HepG2 (cell line): ENCODE measurements around the gene PTPRD. TPM values are rescaled to one million over a fixed set of nuclear protein-coding genes. Genes with fewer than 3 reads are reported as not detected.

Source experiments
- ATAC-seq: fragments of 200-7000 bp; cut with Tn5 transposase; 3 replicates; pipeline ENCODE4 v1.9.1; 2020; ENCODE audit warnings: mild to moderate bottlenecking, moderate library complexity
- BruUV-seq: library from RNA; stranded (reverse); fragments of 400-500 nt; replicated peaks from 2 replicates; lab custom pipeline; 2021; lab: Mats Ljungman, UMichigan
- CTCF ChIA-PET: fragments of 300-600 bp; formaldehyde crosslinking; extraction: SDS; loops from one replicate; lab custom pipeline; 2021; ENCODE audit warnings: low total read pairs, inconsistent platforms, low intra/inter-chr PET ratio; lab: Yijun Ruan, JAX
- POLR2A ChIA-PET: fragments of 350-600 bp; sonication (Branson Sonifier 250); formaldehyde crosslinking; loops from one replicate; lab custom pipeline; 2020; ENCODE audit warnings: antibody characterized with exemption, inconsistent platforms; lab: Yijun Ruan, JAX
- DNase-seq: peaks from one replicate; pipeline ENCODE4 v3.0.0-alpha.2; 2015; ENCODE audit warnings: low spot score
- FAIRE-seq: peaks from 3 replicates; lab custom pipeline; 2011; peaks lifted over from hg19 to GRCh38; lab: Jason Lieb, UNC
- H2AFZ ChIP-seq: one replicate; pipeline ENCODE4 v1.6.1; 2011; ENCODE audit warnings: low read length, inconsistent platforms
- H3K27ac ChIP-seq: fragments of 300-600 bp; 3 replicates; pipeline ENCODE4 v1.8.0; 2011; ENCODE audit warnings: mixed run types, mild to moderate bottlenecking, mixed read lengths, low read length, inconsistent platforms; ENCODE audit not compliant: insufficient read depth; ENCODE audit errors: extremely low read length
- H3K27me3 ChIP-seq, 2 experiments: fragments of 200-600 bp in 1 of 2; 2 replicates in 1 of 2; 3 replicates in 1 of 2; pipeline versions ENCODE4 v1.6.0 to v1.8.0; 2011; ENCODE audit warnings: low read length in 2 of 2, mild to moderate bottlenecking in 2 of 2, moderate library complexity in 2 of 2, inconsistent platforms in 1 of 2; ENCODE audit not compliant: insufficient read depth in 2 of 2, control insufficient read depth in 1 of 2
- H3K36me3 ChIP-seq, 2 experiments: fragments of 200-600 bp in 1 of 2; replicated peaks in 1 of 2; 2 replicates in 1 of 2; 3 replicates in 1 of 2; pipeline versions ENCODE4 v1.5.1 to v1.8.0; 2011; ENCODE audit warnings: low read length in 2 of 2, inconsistent platforms in 1 of 2; ENCODE audit not compliant: insufficient read depth in 2 of 2, control insufficient read depth in 1 of 2
- H3K4me1 ChIP-seq: 2 replicates; pipeline ENCODE4 v1.5.1; 2012; ENCODE audit warnings: low read length, inconsistent platforms; ENCODE audit not compliant: insufficient read depth
- H3K4me2 ChIP-seq: 2 replicates; pipeline ENCODE4 v1.6.0; 2011; ENCODE audit warnings: low read depth, low read length, inconsistent platforms
- H3K4me3 ChIP-seq, 3 experiments: fragments of 200-600 bp in 1 of 3; sonication (generic), shearing (Covaris generic) in 1 of 3; replicated peaks in 1 of 3; 2 replicates each; pipeline ENCODE4 v1.5.1; 2011 to 2016; ENCODE audit warnings: low read length in 3 of 3, inconsistent platforms in 2 of 3, low read depth in 2 of 3, mild to moderate bottlenecking in 2 of 3, control low read depth in 1 of 3, mixed read lengths in 1 of 3; ENCODE audit not compliant: insufficient read depth in 1 of 3
- H3K79me2 ChIP-seq: one replicate; pipeline ENCODE4 v1.6.1; 2011; ENCODE audit warnings: low read length, inconsistent platforms; ENCODE audit not compliant: insufficient read depth
- H3K9ac ChIP-seq: 2 replicates; pipeline ENCODE4 v1.6.0; 2011; ENCODE audit warnings: mild to moderate bottlenecking, low read depth, low read length, inconsistent platforms; ENCODE audit not compliant: insufficient read depth
- H3K9me3 ChIP-seq: 2 replicates; pipeline ENCODE4 v1.5.1; 2012; ENCODE audit warnings: mild to moderate bottlenecking, low read length
- H4K20me1 ChIP-seq: 2 replicates; pipeline ENCODE4 v1.6.0; 2011; ENCODE audit warnings: inconsistent platforms, mild to moderate bottlenecking, low read length, moderate library complexity; ENCODE audit not compliant: insufficient read depth
- FOXA3 ChIP-seq: IDR thresholded peaks from 2 replicates; pipeline ENCODE4 v1.6.1; 2016; ENCODE audit warnings: missing genetic modification reagents, missing compliant biosample characterization
- HNF1B ChIP-seq: sonication (generic); formaldehyde crosslinking; IDR thresholded peaks from 2 replicates; pipeline ENCODE4 v1.5.1; 2020; ENCODE audit warnings: mild to moderate bottlenecking, moderate library complexity, missing genetic modification reagents
- MAFK ChIP-seq, 2 experiments: IDR thresholded peaks in 1 of 2; conservative IDR thresholded peaks in 1 of 2; 2 replicates each; pipeline ENCODE4 v1.6.1; 2011; ENCODE audit warnings: improper control_type of control experiment in 2 of 2, low read length in 2 of 2
- NFE2L1 ChIP-seq: sonication (generic); formaldehyde crosslinking; IDR thresholded peaks from 2 replicates; pipeline ENCODE4 v1.4.0; 2020; ENCODE audit warnings: missing genetic modification reagents, mild to moderate bottlenecking, borderline replicate concordance
- REXO4 ChIP-seq: sonication (generic); formaldehyde crosslinking; IDR thresholded peaks from 2 replicates; pipeline ENCODE4 v1.8.0; 2022; ENCODE audit warnings: missing genetic modification reagents, mild to moderate bottlenecking, borderline replicate concordance
- SRY ChIP-seq: sonication (generic); formaldehyde crosslinking; IDR thresholded peaks from 2 replicates; pipeline ENCODE4 v1.8.0; 2022; ENCODE audit warnings: mild to moderate bottlenecking, missing genetic modification reagents
- TEAD2 ChIP-seq: sonication (generic); formaldehyde crosslinking; IDR thresholded peaks from 2 replicates; pipeline ENCODE4 v1.9.0; 2021; ENCODE audit warnings: missing genetic modification reagents
- TFAP4 ChIP-seq: sonication (generic); IDR thresholded peaks from 2 replicates; pipeline ENCODE4 v1.6.1; 2016; ENCODE audit warnings: low read depth, borderline replicate concordance
- TFDP2 ChIP-seq: sonication (generic); formaldehyde crosslinking; IDR thresholded peaks from 2 replicates; pipeline ENCODE4 v1.4.0; 2020; ENCODE audit warnings: missing genetic modification reagents
- THRA ChIP-seq: sonication (generic); formaldehyde crosslinking; IDR thresholded peaks from 2 replicates; pipeline ENCODE4 v1.4.0; 2020; ENCODE audit warnings: missing genetic modification reagents, borderline replicate concordance
- ZMYM4 ChIP-seq: sonication (generic); formaldehyde crosslinking; IDR thresholded peaks from 2 replicates; pipeline ENCODE4 v1.8.1; 2023; ENCODE audit warnings: mild to moderate bottlenecking, missing genetic modification reagents
- ZNF564 ChIP-seq: sonication (generic); formaldehyde crosslinking; IDR thresholded peaks from 2 replicates; pipeline ENCODE4 v1.8.1; 2023; ENCODE audit warnings: mild to moderate bottlenecking, missing genetic modification reagents
- ZNF883 ChIP-seq: sonication (generic); formaldehyde crosslinking; IDR thresholded peaks from 2 replicates; pipeline ENCODE4 v1.5.1; 2020; ENCODE audit warnings: mild to moderate bottlenecking, missing genetic modification reagents; ENCODE audit errors: not compliant biosample characterization
- WGBS: methylation state at CpG from one replicate; pipeline ENCODE4 v1.1.6; 2017; ENCODE audit warnings: low lambda C conversion rate; 5-methylcytosine and 5-hydroxymethylcytosine counted together
- in situ Hi-C: cut with HindIII; loops from 2 replicates; pipeline ENCODE4 v1.10.0; 2017; ENCODE audit warnings: low pct_unique_long_range_greater_than_20kb; ENCODE audit not compliant: extremely low pct_ligation_motif_present
- intact Hi-C: fragments of 100-400 bp; cut with micrococcal nuclease; formaldehyde crosslinking; loops from one replicate; pipeline ENCODE4 v1.10.0; 2022; ENCODE audit not compliant: unreplicated experiment
- polyA plus RNA-seq, 8 experiments: library from polyadenylated mRNA; depleted of rRNA in 3 of 8; stranded (reverse) in 7 of 8; unstranded in 1 of 8; fragments of >200 nt; fragmentation: Illumina TruSeq in 4 of 8; extraction: Trizol in 4 of 8; gene quantifications; 2 replicates each; pipeline versions ENCODE4 v1.2.1 to v1.2.3, GENCODE V29; 2011 to 2016; ENCODE audit warnings: low read depth in 4 of 8, missing spikeins in 1 of 8, mixed read lengths in 1 of 8; ENCODE audit not compliant: insufficient read depth in 1 of 8
- total RNA-seq, 5 experiments: library from RNA; depleted of rRNA; stranded (reverse); fragments of >200 nt; fragmentation: Illumina TruSeq; extraction: Trizol; gene quantifications; 2 replicates each; pipeline ENCODE4 v1.2.3, GENCODE V29; 2016; ENCODE audit warnings: low read depth in 1 of 5

PTPRD gene
- total and polyA plus RNA-seq, 2 of the 13 experiments (the other 11 are each of a cell fraction or from before 2014, with no cell fraction given), result 0.05 TPM; not detected in 1

GRCh38 chr9:9078301-9078700, 1534.5 kb downstream of the PTPRD start:
- Histone ChIP-seq H3K36me3 (no peaks in the 10 kb centered on the region), H3K27ac (no peak overlapping the region), H3K9ac (no peak overlapping the region), H3K4me2 (no peak overlapping the region), H4K20me1 (no peaks in the 10 kb centered on the region), H2AFZ (no peak overlapping the region), H3K4me3 (no peak overlapping the region), H3K79me2 (no peaks in the 10 kb centered on the region), H3K9me3 (peaks cover 15% of the 10 kb centered on the region), H3K4me1 (no peaks in the 10 kb centered on the region), H3K27me3 (no peaks in the 10 kb centered on the region)
- in situ Hi-C loops (no loop called here), intact Hi-C loops (no loop called here)
- BruUV-seq, result no TSS peak
- ChIA-PET CTCF (no interaction called here), POLR2A (no interaction called here)
- 0% methylated on average over 1 of the region's 1 CpG for WGBS
- ATAC-seq (no peak), FAIRE-seq (no peak), DNase-seq (no peak)
- TF ChIP-seq ZNF883 (CRISPR knock-in tag), result no peak
- no peak for TF ChIP-seq ZNF564 (CRISPR knock-in tag)
- no peak for TF ChIP-seq MAFK (conservative IDR thresholded peaks at IDR 0.05 in 1 of 2, IDR thresholded peaks at IDR 0.05 in 1 of 2; ENCODE audit: low read length in 2 of 2)

GRCh38 chr9:9061627-9062026, 1551.2 kb downstream of the PTPRD start:
- no peak overlapping the region for H3K4me2 ChIP-seq
- FAIRE-seq (no peak), ATAC-seq (peak; percentile 72), DNase-seq (peak; percentile 30)
- no peak overlapping the region for H3K9ac ChIP-seq
- H4K20me1 ChIP-seq, result no peaks in the 10 kb centered on the region
- peaks cover 20% of the 10 kb centered on the region; the same call in 1 of the 2 replicates for H3K9me3 ChIP-seq
- H3K36me3 ChIP-seq, result no peaks in the 10 kb centered on the region
- POLR2A ChIA-PET, result no interaction called here
- no peaks in the 10 kb centered on the region for H3K27me3 ChIP-seq
- intact Hi-C loops, result no loop called here
- CTCF ChIA-PET, result no interaction called here
- in situ Hi-C loops, result no loop called here
- no peak overlapping the region for H2AFZ ChIP-seq
- no peak overlapping the region for H3K27ac ChIP-seq
- no TSS peak for BruUV-seq
- no peaks in the 10 kb centered on the region for H3K4me1 ChIP-seq
- H3K79me2 ChIP-seq, result no peaks in the 10 kb centered on the region
- WGBS, result 0% methylated on average over 2 of the region's 2 CpGs
- no peak overlapping the region for H3K4me3 ChIP-seq
- TF ChIP-seq HNF1B (CRISPR knock-in tag) (no peak), NFE2L1 (no peak), REXO4 (CRISPR knock-in tag) (no peak), TFAP4 (peak; percentile 96), TEAD2 (CRISPR knock-in tag) (no peak), ZMYM4 (CRISPR knock-in tag) (0 out of 2 replicates have a peak, but pooled peaks have one; percentile 42), THRA (CRISPR knock-in tag) (no peak), FOXA3 (CRISPR knock-in tag) (peak; percentile 36; the same call in 1 of the 2 replicates), TFDP2 (CRISPR knock-in tag) (no peak), SRY (no peak)
